ENCODE measurements around the gene EIF2B2.
A peak's percentile ranks its signal among the peaks of the same experiment; 100 is the strongest.

GRCh38 chr14:75022655-75023054 lies 19.9 kb downstream of the EIF2B2 start:
- TF ChIP-seq, protein P1, sequence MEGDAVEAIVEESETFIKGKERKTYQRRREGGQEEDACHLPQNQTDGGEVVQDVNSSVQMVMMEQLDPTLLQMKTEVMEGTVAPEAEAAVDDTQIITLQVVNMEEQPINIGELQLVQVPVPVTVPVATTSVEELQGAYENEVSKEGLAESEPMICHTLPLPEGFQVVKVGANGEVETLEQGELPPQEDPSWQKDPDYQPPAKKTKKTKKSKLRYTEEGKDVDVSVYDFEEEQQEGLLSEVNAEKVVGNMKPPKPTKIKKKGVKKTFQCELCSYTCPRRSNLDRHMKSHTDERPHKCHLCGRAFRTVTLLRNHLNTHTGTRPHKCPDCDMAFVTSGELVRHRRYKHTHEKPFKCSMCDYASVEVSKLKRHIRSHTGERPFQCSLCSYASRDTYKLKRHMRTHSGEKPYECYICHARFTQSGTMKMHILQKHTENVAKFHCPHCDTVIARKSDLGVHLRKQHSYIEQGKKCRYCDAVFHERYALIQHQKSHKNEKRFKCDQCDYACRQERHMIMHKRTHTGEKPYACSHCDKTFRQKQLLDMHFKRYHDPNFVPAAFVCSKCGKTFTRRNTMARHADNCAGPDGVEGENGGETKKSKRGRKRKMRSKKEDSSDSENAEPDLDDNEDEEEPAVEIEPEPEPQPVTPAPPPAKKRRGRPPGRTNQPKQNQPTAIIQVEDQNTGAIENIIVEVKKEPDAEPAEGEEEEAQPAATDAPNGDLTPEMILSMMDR (IDR thresholded peaks at IDR 0.05) = peak in 5 of 7 experiments; percentile 6 to 17 (median 11)
- TF ChIP-seq POLR2A (IDR thresholded peaks at IDR 0.05) = no peak

All from body of pancreas (tissue), 4 donors.